K562 (cell line): Measurements from ENCODE around the gene RSAD1. TPM values are rescaled to one million over a fixed set of nuclear protein-coding genes. Genes with fewer than 3 reads are reported as not detected.

Experiments
- ATAC-seq: fragments of 200-7000 bp; cut with Tn5 transposase; 3 replicates; pipeline ENCODE4 v1.9.1; 2020; ENCODE audit warnings: moderate library complexity
- BruUV-seq: library from RNA; stranded (reverse); fragments of 400-500 nt; replicated peaks from 2 replicates; lab custom pipeline; 2021; lab: Mats Ljungman, UMichigan
- CTCF ChIA-PET: fragments of 300-600 bp; formaldehyde crosslinking; extraction: SDS; loops from one replicate; lab custom pipeline; 2021; ENCODE audit warnings: low intra/inter-chr PET ratio; lab: Yijun Ruan, JAX
- POLR2A ChIA-PET: fragments of 300-600, 350-650 bp; sonication (Branson Sonifier 250); formaldehyde crosslinking; extraction: SDS; loops from one replicate; lab custom pipeline; 2021; ENCODE audit warnings: antibody characterized with exemption, inconsistent platforms; lab: Yijun Ruan, JAX
- DNase-seq, 4 experiments: peaks; one replicate each; pipeline versions ENCODE4 v3.0.0 to v3.0.0-alpha.2; 2011 to 2018; ENCODE audit warnings: low spot score in 3 of 4, mixed read lengths in 3 of 4; ENCODE audit errors: extremely low read depth in 1 of 4
- FAIRE-seq: peaks from 2 replicates; lab custom pipeline; 2011; peaks lifted over from hg19 to GRCh38; lab: Jason Lieb, UNC
- H2AFZ ChIP-seq: 2 replicates; pipeline ENCODE4 v1.6.0; 2011; ENCODE audit warnings: low read depth, low read length, control low read depth, inconsistent platforms
- H3K27ac ChIP-seq: fragments of 200-600 bp; 3 replicates; pipeline ENCODE4 v1.8.0; 2011; ENCODE audit warnings: low read depth, mild to moderate bottlenecking, control low read depth, inconsistent platforms, low read length, moderate library complexity, mixed read lengths; ENCODE audit errors: extremely low read depth
- H3K27me3 ChIP-seq, 2 experiments: fragments of 300-600 bp in 1 of 2; 2 replicates in 1 of 2; 3 replicates in 1 of 2; pipeline versions ENCODE4 v1.6.0 to v1.8.0; 2011; ENCODE audit warnings: inconsistent platforms in 2 of 2, low read length in 2 of 2, mild to moderate bottlenecking in 1 of 2, mixed read lengths in 1 of 2, moderate library complexity in 1 of 2; ENCODE audit not compliant: control insufficient read depth in 2 of 2, insufficient read depth in 2 of 2
- H3K36me3 ChIP-seq: fragments of 300-600 bp; 3 replicates; pipeline ENCODE4 v1.8.0; 2011; ENCODE audit warnings: mild to moderate bottlenecking, low read length, inconsistent platforms; ENCODE audit not compliant: control insufficient read depth, insufficient read depth
- H3K4me1 ChIP-seq, 2 experiments: fragments of 200-600 bp in 1 of 2; replicated peaks in 1 of 2; 2 replicates in 1 of 2; 3 replicates in 1 of 2; pipeline versions ENCODE4 v1.5.1 to v1.8.0; 2011; ENCODE audit warnings: inconsistent platforms in 2 of 2, low read length in 2 of 2, mild to moderate bottlenecking in 1 of 2, mixed read lengths in 1 of 2, moderate library complexity in 1 of 2; ENCODE audit not compliant: control insufficient read depth in 2 of 2, insufficient read depth in 2 of 2
- H3K4me2 ChIP-seq: 2 replicates; pipeline ENCODE4 v1.6.1; 2011; ENCODE audit warnings: low read length, control low read depth, inconsistent platforms, mixed read lengths; ENCODE audit not compliant: insufficient read depth
- H3K4me3 ChIP-seq: fragments of 200-600 bp; sonication (generic), shearing (Covaris generic); 2 replicates; pipeline ENCODE4 v1.5.1; 2016; ENCODE audit warnings: control low read depth, inconsistent platforms
- H3K79me2 ChIP-seq: fragments of 200-600 bp; 3 replicates; pipeline ENCODE4 v1.8.0; 2011; ENCODE audit warnings: low read length, inconsistent platforms; ENCODE audit not compliant: control insufficient read depth, insufficient read depth
- H3K9ac ChIP-seq, 2 experiments: 2 replicates each; pipeline versions ENCODE4 v1.6.0 to v1.6.1; 2011; ENCODE audit warnings: low read depth in 2 of 2, low read length in 2 of 2, control low read depth in 1 of 2, inconsistent platforms in 1 of 2, mild to moderate bottlenecking in 1 of 2, mixed read lengths in 1 of 2; ENCODE audit not compliant: insufficient read depth in 1 of 2
- H3K9me1 ChIP-seq: one replicate; pipeline ENCODE4 v1.6.0; 2011; ENCODE audit warnings: inconsistent platforms, mild to moderate bottlenecking, low read length, moderate library complexity; ENCODE audit not compliant: control insufficient read depth, insufficient read depth
- H3K9me3 ChIP-seq: replicated peaks from 2 replicates; pipeline ENCODE4 v1.5.1; 2011; ENCODE audit warnings: low read depth, low read length, inconsistent platforms; ENCODE audit not compliant: control insufficient read depth, insufficient read depth
- H4K20me1 ChIP-seq: replicated peaks from 2 replicates; pipeline ENCODE4 v1.6.1; 2011; ENCODE audit warnings: low read length, inconsistent platforms, mixed read lengths; ENCODE audit not compliant: control insufficient read depth, insufficient read depth
- ARNT ChIP-seq, 2 experiments: fragments of 450-650 bp; IDR thresholded peaks; 2 replicates each; pipeline ENCODE4 v1.6.1; 2016; ENCODE audit warnings: mild to moderate bottlenecking in 1 of 2
- CBFA2T2 ChIP-seq: fragments of 450-650 bp; conservative IDR thresholded peaks from 2 replicates; pipeline ENCODE4 v1.6.1; 2017; ENCODE audit warnings: mild to moderate bottlenecking
- CBX8 ChIP-seq: fragments of 200-600 bp; sonication (generic); IDR thresholded peaks from 2 replicates; pipeline ENCODE4 v1.6.1; 2012; ENCODE audit warnings: borderline replicate concordance, mixed run types, low read depth, mild to moderate bottlenecking, moderate library complexity, mixed read lengths, low read length, control low read depth, inconsistent platforms; ENCODE audit not compliant: poor library complexity, severe bottlenecking; ENCODE audit errors: extremely low read depth
- ESRRA ChIP-seq: fragments of 450-650 bp; IDR thresholded peaks from 2 replicates; pipeline ENCODE4 v1.6.1; 2014; ENCODE audit warnings: low read depth, mild to moderate bottlenecking, moderate library complexity, borderline replicate concordance
- NR2F6 ChIP-seq: fragments of 450-650 bp; formaldehyde crosslinking; IDR thresholded peaks from 2 replicates; pipeline ENCODE4 v1.4.0; 2020; ENCODE audit warnings: mild to moderate bottlenecking
- RAD21 ChIP-seq, 2 experiments: fragments of 250-450 bp in 1 of 2; fragments of 450-650 bp in 1 of 2; sonication (Bioruptor Pico) in 1 of 2; formaldehyde crosslinking in 1 of 2; IDR thresholded peaks in 1 of 2; conservative IDR thresholded peaks in 1 of 2; 2 replicates each; pipeline versions ENCODE4 v1.4.0 to v1.8.0; 2020 to 2022; ENCODE audit warnings: mild to moderate bottlenecking in 2 of 2, moderate library complexity in 1 of 2
- ZNF551 ChIP-seq: fragments of 250-450 bp; sonication (Bioruptor Pico); IDR thresholded peaks from 2 replicates; pipeline ENCODE4 v1.5.0; 2021; ENCODE audit warnings: mild to moderate bottlenecking, moderate library complexity
- ZNF589 ChIP-seq: fragments of 200-800 bp; sonication (Bioruptor generic); IDR thresholded peaks from 2 replicates; pipeline ENCODE4 v1.6.1; 2016; ENCODE audit warnings: low read depth, missing genetic modification characterization, missing compliant biosample characterization
- ZNF668 ChIP-seq: fragments of 250-450 bp; sonication (Bioruptor Pico); IDR thresholded peaks from 2 replicates; pipeline ENCODE4 v1.8.0; 2022; ENCODE audit warnings: mild to moderate bottlenecking, inconsistent platforms
- ZNF76 ChIP-seq: fragments of 250-450 bp; sonication (Bioruptor Pico); IDR thresholded peaks from 2 replicates; pipeline ENCODE4 v1.4.0; 2020; ENCODE audit warnings: mild to moderate bottlenecking, moderate library complexity, borderline replicate concordance
- WGBS: fragments of 100-300 bp; shearing (Covaris generic); methylation state at CpG from one replicate; pipeline ENCODE4 v1.1.6; 2016; ENCODE audit warnings: low coverage, mixed read lengths; ENCODE audit not compliant: insufficient coverage; ENCODE audit errors: missing lambda C conversion rate; 5-methylcytosine and 5-hydroxymethylcytosine counted together
- in situ Hi-C: fragments of 300-500 bp; cut with MboI; formaldehyde crosslinking; loops from 4 replicates; pipeline ENCODE4 v1.15.0; 2018; ENCODE audit warnings: inconsistent platforms, mixed read lengths
- intact Hi-C: fragments of 100-400 bp; cut with micrococcal nuclease; formaldehyde crosslinking; loops from 2 replicates; pipeline ENCODE4 v1.14.2; 2022
- polyA plus RNA-seq, 8 experiments: library from polyadenylated mRNA; depleted of rRNA in 4 of 8; stranded (reverse) in 5 of 8; unstranded in 3 of 8; fragments of >200 nt; fragmentation: Nextera tagmentation in 2 of 8; fragmentation: Illumina TruSeq in 1 of 8; extraction: Ambion mirVana in 2 of 8; extraction: Trizol in 1 of 8; gene quantifications; 2 replicates each; pipeline versions ENCODE4 v1.2.1 to v1.2.3, GENCODE V29; 2011 to 2014; ENCODE audit warnings: inconsistent platforms in 1 of 8, missing spikeins in 1 of 8
- total RNA-seq, 7 experiments: library from RNA; depleted of rRNA in 6 of 7; stranded (reverse); fragments of >200 nt in 6 of 7; fragmentation: Illumina TruSeq in 2 of 7; extraction: Trizol in 2 of 7; gene quantifications; 2 replicates each; pipeline versions ENCODE4 v1.2.1 to v1.2.3, GENCODE V29; 2011 to 2021; ENCODE audit warnings: low replicate concordance in 1 of 7
- TF ChIP-seq, protein P1 (sequence below), 3 experiments: IDR thresholded peaks in 2 of 3; conservative IDR thresholded peaks in 1 of 3; 2 replicates each; pipeline ENCODE4 v1.5.1; 2011 to 2012; ENCODE audit warnings: low read length in 3 of 3, mild to moderate bottlenecking in 3 of 3, control low read depth in 2 of 3, improper control_type of control experiment in 1 of 3, inconsistent platforms in 1 of 3, low read depth in 1 of 3, mixed read lengths in 1 of 3, moderate library complexity in 1 of 3; ENCODE audit not compliant: insufficient read depth in 2 of 3
- TF ChIP-seq, protein P2 (sequence below): IDR thresholded peaks from 2 replicates; pipeline ENCODE4 v1.6.1; 2014; ENCODE audit warnings: antibody characterized with exemption

Gene RSAD1
- total and polyA plus RNA-seq, 9 of the 15 experiments (the other 6 are each of a cell fraction or from before 2014, with no cell fraction given): 4.5 to 42.5 (median 26.8) TPM

DNA sequence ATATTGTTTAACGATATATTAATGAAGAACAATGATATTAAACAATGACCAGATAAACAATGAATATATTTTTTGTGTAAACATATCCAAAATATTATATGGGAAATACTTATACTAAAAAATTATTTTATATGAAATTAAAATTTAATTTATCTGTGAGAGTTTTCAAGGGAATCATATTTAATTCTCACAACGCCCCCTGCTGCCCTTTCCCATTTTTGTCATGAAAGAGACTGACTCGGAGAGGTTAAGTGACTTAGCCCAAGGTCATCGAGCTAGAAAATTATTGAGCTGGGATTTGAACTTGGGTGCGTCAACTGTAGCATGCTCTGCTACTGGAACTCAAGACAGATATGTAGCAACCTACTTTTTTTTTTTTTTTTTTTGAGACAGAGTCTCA, 22.4 kb downstream of the RSAD1 start:
- DNase-seq (peak in 3 of 4 experiments; percentile 41 to 49 (median 41)), ATAC-seq (peak; percentile 47; the same call in 1 of the 3 replicates), FAIRE-seq (no peak)
- no peak for TF ChIP-seq CBFA2T2
- no peak for TF ChIP-seq ZNF589 (CRISPR knock-in tag)
- TF ChIP-seq ZNF551 (CRISPR knock-in tag): no peak
- peak in 1 of 2 experiments; percentile 20; a peak in 2 of 4 replicates for TF ChIP-seq RAD21 (CRISPR knock-in tag; conservative IDR thresholded peaks at IDR 0.05 in 1 of 2, IDR thresholded peaks at IDR 0.05 in 1 of 2)
- TF ChIP-seq NR2F6 (CRISPR knock-in tag): no peak
- TF ChIP-seq CBX8: no peak
- peak; percentile 83 for TF ChIP-seq ESRRA
- TF ChIP-seq, protein P1, sequence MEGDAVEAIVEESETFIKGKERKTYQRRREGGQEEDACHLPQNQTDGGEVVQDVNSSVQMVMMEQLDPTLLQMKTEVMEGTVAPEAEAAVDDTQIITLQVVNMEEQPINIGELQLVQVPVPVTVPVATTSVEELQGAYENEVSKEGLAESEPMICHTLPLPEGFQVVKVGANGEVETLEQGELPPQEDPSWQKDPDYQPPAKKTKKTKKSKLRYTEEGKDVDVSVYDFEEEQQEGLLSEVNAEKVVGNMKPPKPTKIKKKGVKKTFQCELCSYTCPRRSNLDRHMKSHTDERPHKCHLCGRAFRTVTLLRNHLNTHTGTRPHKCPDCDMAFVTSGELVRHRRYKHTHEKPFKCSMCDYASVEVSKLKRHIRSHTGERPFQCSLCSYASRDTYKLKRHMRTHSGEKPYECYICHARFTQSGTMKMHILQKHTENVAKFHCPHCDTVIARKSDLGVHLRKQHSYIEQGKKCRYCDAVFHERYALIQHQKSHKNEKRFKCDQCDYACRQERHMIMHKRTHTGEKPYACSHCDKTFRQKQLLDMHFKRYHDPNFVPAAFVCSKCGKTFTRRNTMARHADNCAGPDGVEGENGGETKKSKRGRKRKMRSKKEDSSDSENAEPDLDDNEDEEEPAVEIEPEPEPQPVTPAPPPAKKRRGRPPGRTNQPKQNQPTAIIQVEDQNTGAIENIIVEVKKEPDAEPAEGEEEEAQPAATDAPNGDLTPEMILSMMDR (IDR thresholded peaks at IDR 0.05 in 2 of 3, conservative IDR thresholded peaks at IDR 0.05 in 1 of 3; ENCODE audit: insufficient read depth in 2 of 3, low read depth in 1 of 3, low read length in 3 of 3): peak; percentile 37 to 64 (median 55); a peak in 5 of 6 replicates
- no peak for TF ChIP-seq ZNF76
- TF ChIP-seq, protein P2, sequence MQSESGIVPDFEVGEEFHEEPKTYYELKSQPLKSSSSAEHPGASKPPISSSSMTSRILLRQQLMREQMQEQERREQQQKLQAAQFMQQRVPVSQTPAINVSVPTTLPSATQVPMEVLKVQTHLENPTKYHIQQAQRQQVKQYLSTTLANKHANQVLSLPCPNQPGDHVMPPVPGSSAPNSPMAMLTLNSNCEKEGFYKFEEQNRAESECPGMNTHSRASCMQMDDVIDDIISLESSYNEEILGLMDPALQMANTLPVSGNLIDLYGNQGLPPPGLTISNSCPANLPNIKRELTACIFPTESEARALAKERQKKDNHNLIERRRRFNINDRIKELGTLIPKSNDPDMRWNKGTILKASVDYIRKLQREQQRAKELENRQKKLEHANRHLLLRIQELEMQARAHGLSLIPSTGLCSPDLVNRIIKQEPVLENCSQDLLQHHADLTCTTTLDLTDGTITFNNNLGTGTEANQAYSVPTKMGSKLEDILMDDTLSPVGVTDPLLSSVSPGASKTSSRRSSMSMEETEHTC: no peak
- no peak for TF ChIP-seq ARNT (IDR thresholded peaks at IDR 0.05)
- no peak for TF ChIP-seq ZNF668 (CRISPR knock-in tag)
- in situ Hi-C loops: no loop called here
- ChIA-PET POLR2A (interaction anchor here (1.0 to 1.1 kb wide), 2 partner anchors 11 to 22 kb away, joined by 4 read pairs; no protein-coding TSS in a partner anchor), CTCF (interaction anchor here (0.7 kb wide), 1 partner anchor 21 kb away, joined by 3 read pairs; no protein-coding TSS in a partner anchor)
- H2AFZ ChIP-seq: no peak overlapping the region
- no peak overlapping the region for H3K4me2 ChIP-seq
- H3K9ac ChIP-seq: no peak overlapping the region
- H3K27me3 ChIP-seq: peaks cover 23 to 32% of the 10 kb centered on the region in 2 experiments
- H3K79me2 ChIP-seq: no peaks in the 10 kb centered on the region
- intact Hi-C loops: no loop called here
- no peaks in the 10 kb centered on the region for H3K9me1 ChIP-seq
- no peaks in the 10 kb centered on the region for H3K9me3 ChIP-seq
- no TSS peak for BruUV-seq
- no peaks in the 10 kb centered on the region for H3K4me1 ChIP-seq
- no peaks in the 10 kb centered on the region for H3K36me3 ChIP-seq
- no peak overlapping the region for H3K27ac ChIP-seq
- 0 out of 2 replicates have a peak, but pooled peaks cover 3% of the 10 kb centered on the region for H4K20me1 ChIP-seq
- WGBS: 11% methylated on average over 5 of the region's 5 CpGs
- H3K4me3 ChIP-seq: no peak overlapping the region
